Dermis microvascular lymphatic vessel endothelial cell (primary cell): Measurements from ENCODE around the gene ADGRL3. TPM values are rescaled to one million over a fixed set of nuclear protein-coding genes. Genes with fewer than 3 reads are reported as not detected.

Source experiments
- DNase-seq, 2 donors: peaks; one replicate each; pipeline versions ENCODE4 v3.0.0 to v3.0.0-alpha.2; 2010; ENCODE audit warnings: low read depth in 2 of 2
- total RNA-seq: library from RNA; depleted of rRNA; stranded (reverse); fragments of >200 nt; gene quantifications from 2 replicates; pipeline ENCODE4 v1.2.1, GENCODE V29; 2014

ADGRL3 gene
- under 0.01 and 0.13 TPM in 2 replicates for total RNA-seq

- no peak for DNase-seq
Measured at GRCh38 chr4:61200187-61200915, at the start of gene ADGRL3. Gene ADGRL3, plus strand, starts transcription at chr4:61200326.

GRCh38 chr4:61152433-61152832 lies 47.7 kb upstream of the ADGRL3 start:
- DNase-seq: no peak

- DNase-seq: no peak
Measured at GRCh38 chr4:61160478-61160877, 39.6 kb upstream of the ADGRL3 start.

- no peak for DNase-seq
Measured at GRCh38 chr4:61162116-61162515, 38.0 kb upstream of the ADGRL3 start.

- no peak for DNase-seq
Measured at GRCh38 chr4:61173799-61174198, 26.3 kb upstream of the ADGRL3 start.

GRCh38 chr4:61175495-61175894 lies 24.6 kb upstream of the ADGRL3 start:
- DNase-seq: no peak

GRCh38 chr4:61177367-61177766 lies 22.8 kb upstream of the ADGRL3 start:
- DNase-seq: no peak

- no peak for DNase-seq
Measured at GRCh38 chr4:61180405-61180804, 19.7 kb upstream of the ADGRL3 start.

GRCh38 chr4:61182915-61183314 lies 17.2 kb upstream of the ADGRL3 start:
- DNase-seq: no peak

GRCh38 chr4:61185288-61185687 lies 14.8 kb upstream of the ADGRL3 start:
- no peak for DNase-seq

GRCh38 chr4:61192392-61192791 lies 7.7 kb upstream of the ADGRL3 start:
- no peak for DNase-seq

GRCh38 chr4:61193863-61194262 lies 6.3 kb upstream of the ADGRL3 start:
- no peak for DNase-seq

GRCh38 chr4:61194571-61194970 lies 5.6 kb upstream of the ADGRL3 start:
- DNase-seq: no peak

- no peak for DNase-seq
Measured at GRCh38 chr4:61195101-61195500, 5.0 kb upstream of the ADGRL3 start.

- no peak for DNase-seq
Measured at GRCh38 chr4:61198686-61199085, 1.4 kb upstream of the ADGRL3 start.

GRCh38 chr4:61199873-61200186 lies 296 bp upstream of the ADGRL3 start:
- no peak for DNase-seq

GRCh38 chr4:61200916-61201526 lies 895 bp downstream of the ADGRL3 start:
- no peak for DNase-seq

GRCh38 chr4:61201561-61201960 lies 1.4 kb downstream of the ADGRL3 start:
- no peak for DNase-seq

- no peak for DNase-seq
Measured at GRCh38 chr4:61201961-61202637, 2.0 kb downstream of the ADGRL3 start.

GRCh38 chr4:61202638-61203435 lies 2.7 kb downstream of the ADGRL3 start:
- DNase-seq: no peak

- DNase-seq: no peak
Measured at GRCh38 chr4:61203436-61203790, 3.3 kb downstream of the ADGRL3 start.

- DNase-seq: no peak
Measured at GRCh38 chr4:61204353-61205060, 4.4 kb downstream of the ADGRL3 start.
